ENCODE measurements around the gene MAFG. TPM values are rescaled to one million over a fixed set of nuclear protein-coding genes. Genes with fewer than 3 reads are reported as not detected.

The MAFG gene
- total and polyA plus RNA-seq, 2 of the 13 experiments (the other 11 are each of a cell fraction or from before 2014, with no cell fraction given) = 14.5 to 20.0 TPM

- TF ChIP-seq, protein P1, sequence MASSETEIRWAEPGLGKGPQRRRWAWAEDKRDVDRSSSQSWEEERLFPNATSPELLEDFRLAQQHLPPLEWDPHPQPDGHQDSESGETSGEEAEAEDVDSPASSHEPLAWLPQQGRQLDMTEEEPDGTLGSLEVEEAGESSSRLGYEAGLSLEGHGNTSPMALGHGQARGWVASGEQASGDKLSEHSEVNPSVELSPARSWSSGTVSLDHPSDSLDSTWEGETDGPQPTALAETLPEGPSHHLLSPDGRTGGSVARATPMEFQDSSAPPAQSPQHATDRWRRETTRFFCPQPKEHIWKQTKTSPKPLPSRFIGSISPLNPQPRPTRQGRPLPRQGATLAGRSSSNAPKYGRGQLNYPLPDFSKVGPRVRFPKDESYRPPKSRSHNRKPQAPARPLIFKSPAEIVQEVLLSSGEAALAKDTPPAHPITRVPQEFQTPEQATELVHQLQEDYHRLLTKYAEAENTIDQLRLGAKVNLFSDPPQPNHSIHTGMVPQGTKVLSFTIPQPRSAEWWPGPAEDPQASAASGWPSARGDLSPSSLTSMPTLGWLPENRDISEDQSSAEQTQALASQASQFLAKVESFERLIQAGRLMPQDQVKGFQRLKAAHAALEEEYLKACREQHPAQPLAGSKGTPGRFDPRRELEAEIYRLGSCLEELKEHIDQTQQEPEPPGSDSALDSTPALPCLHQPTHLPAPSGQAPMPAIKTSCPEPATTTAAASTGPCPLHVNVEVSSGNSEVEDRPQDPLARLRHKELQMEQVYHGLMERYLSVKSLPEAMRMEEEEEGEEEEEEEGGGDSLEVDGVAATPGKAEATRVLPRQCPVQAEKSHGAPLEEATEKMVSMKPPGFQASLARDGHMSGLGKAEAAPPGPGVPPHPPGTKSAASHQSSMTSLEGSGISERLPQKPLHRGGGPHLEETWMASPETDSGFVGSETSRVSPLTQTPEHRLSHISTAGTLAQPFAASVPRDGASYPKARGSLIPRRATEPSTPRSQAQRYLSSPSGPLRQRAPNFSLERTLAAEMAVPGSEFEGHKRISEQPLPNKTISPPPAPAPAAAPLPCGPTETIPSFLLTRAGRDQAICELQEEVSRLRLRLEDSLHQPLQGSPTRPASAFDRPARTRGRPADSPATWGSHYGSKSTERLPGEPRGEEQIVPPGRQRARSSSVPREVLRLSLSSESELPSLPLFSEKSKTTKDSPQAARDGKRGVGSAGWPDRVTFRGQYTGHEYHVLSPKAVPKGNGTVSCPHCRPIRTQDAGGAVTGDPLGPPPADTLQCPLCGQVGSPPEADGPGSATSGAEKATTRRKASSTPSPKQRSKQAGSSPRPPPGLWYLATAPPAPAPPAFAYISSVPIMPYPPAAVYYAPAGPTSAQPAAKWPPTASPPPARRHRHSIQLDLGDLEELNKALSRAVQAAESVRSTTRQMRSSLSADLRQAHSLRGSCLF (CRISPR knock-in tag; IDR thresholded peaks at IDR 0.05; ENCODE audit: borderline replicate concordance) = no peak
- TF ChIP-seq HOXD1 (CRISPR knock-in tag; IDR thresholded peaks at IDR 0.05) (no peak), ZNF232 (CRISPR knock-in tag; IDR thresholded peaks at IDR 0.05; ENCODE audit: borderline replicate concordance) (no peak; the same call in none of the 2 replicates), ZBTB14 (CRISPR knock-in tag; IDR thresholded peaks at IDR 0.05) (no peak), CENPX (CRISPR knock-in tag; IDR thresholded peaks at IDR 0.05) (no peak), TFDP2 (CRISPR knock-in tag; IDR thresholded peaks at IDR 0.05) (0 out of 2 replicates have a peak, but pooled peaks have one; percentile 39), FOXA1 (IDR thresholded peaks at IDR 0.05) (no peak), FOXA1 (CRISPR knock-in tag; IDR thresholded peaks at IDR 0.05) (peak; percentile 26; the same call in 1 of the 2 replicates), NR2F2 (IDR thresholded peaks at IDR 0.05; ENCODE audit: borderline replicate concordance, low read depth) (no peak), ZFP36 (IDR thresholded peaks at IDR 0.05; ENCODE audit: borderline replicate concordance, low read depth, low read length, partially characterized antibody) (no peak), ZFAT (CRISPR knock-in tag; conservative IDR thresholded peaks at IDR 0.05) (no peak), FOXK1 (CRISPR knock-in tag; IDR thresholded peaks at IDR 0.05; ENCODE audit: borderline replicate concordance, low read depth) (no peak), ZNF20 (CRISPR knock-in tag; IDR thresholded peaks at IDR 0.05) (no peak), NBN (conservative IDR thresholded peaks at IDR 0.05) (no peak), ZNF460 (CRISPR knock-in tag; IDR thresholded peaks at IDR 0.05; ENCODE audit: borderline replicate concordance) (peak; percentile 41; the same call in 1 of the 2 replicates), ZNF263 (CRISPR knock-in tag; IDR thresholded peaks at IDR 0.05) (no peak), ZNF674 (CRISPR knock-in tag; IDR thresholded peaks at IDR 0.05; ENCODE audit: low read depth) (no peak), CENPT (CRISPR knock-in tag; IDR thresholded peaks at IDR 0.05; ENCODE audit: low read depth) (no peak)
These were observed 934 bp downstream of the MAFG start (continued) for GRCh38 chr17:81926451-81927151.

Measured in HepG2 (cell line).